HS-5 (cell line): Measurements from ENCODE around the gene NEMF.
"Not testable (repeated sequence)": the region's sequence is repeated elsewhere in the genome, so short reads cannot be mapped to it uniquely, and the experiment has no call there.

Experiments
- DNase-seq: peaks from one replicate; pipeline ENCODE4 v3.0.0-alpha.2; 2012; ENCODE audit warnings: low read depth

Gene NEMF

GRCh38 chr14:49745191-49745590 is 107.4 kb downstream of the NEMF start:
- DNase-seq, result no peak

GRCh38 chr14:49735669-49736068 is 116.9 kb downstream of the NEMF start:
- not testable (repeated sequence) for DNase-seq

- DNase-seq, result no peak
These were observed 118.8 kb downstream of the NEMF start for GRCh38 chr14:49733836-49734235.

DNA sequence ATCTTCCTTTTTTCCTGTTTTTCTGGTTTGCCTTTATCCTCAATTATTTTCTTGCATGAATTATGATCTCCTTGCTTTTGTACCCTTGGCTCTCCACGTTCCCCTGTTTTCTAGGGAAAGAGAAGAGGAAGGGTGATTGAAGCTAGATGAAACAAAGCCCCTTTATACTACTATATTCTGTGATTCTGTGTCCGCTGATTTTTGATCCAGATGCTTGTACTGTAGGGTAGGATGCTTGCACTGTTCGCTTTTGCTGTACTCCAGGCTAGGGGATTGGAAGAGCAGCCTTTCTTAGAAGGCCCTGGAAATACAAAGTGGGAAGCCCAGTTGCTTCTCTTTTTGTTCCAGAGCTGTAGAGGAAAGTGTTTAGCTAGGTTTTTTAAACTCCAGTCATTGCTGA is 119.7 kb downstream of the NEMF start:
- DNase-seq, result no peak
